ENCODE measurements around the gene CLDN22.
"Not testable (repeated sequence)": the region's sequence is repeated elsewhere in the genome, so short reads cannot be mapped to it uniquely, and the experiment has no call there.

Gene CLDN22

DNA sequence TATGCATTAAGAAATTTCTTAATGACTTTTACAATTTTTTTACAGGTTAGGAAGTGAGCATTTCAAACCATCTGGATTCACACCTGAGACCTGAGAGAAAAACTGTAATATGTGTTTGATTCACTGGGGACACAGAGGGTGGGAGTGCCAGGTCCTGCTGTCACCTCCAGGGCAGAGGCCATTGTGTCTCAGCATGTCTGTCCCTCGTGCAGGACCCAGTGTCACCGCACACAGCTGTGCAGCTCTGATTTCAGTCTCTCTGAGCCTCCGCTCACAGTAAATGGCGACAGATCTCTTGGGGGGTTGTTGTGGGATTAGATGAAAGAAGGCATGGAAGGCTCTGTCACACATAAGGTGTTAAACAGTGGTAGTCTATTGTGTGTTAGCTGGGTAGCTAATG lies 25.2 kb upstream of the CLDN22 start:
- no peak for DNase-seq

- no peak for DNase-seq
Observed at GRCh38 chr4:183344523-183345255, 24.6 kb upstream of the CLDN22 start.

GRCh38 chr4:183343730-183344129 lies 23.7 kb upstream of the CLDN22 start:
- no peak for DNase-seq

DNA sequence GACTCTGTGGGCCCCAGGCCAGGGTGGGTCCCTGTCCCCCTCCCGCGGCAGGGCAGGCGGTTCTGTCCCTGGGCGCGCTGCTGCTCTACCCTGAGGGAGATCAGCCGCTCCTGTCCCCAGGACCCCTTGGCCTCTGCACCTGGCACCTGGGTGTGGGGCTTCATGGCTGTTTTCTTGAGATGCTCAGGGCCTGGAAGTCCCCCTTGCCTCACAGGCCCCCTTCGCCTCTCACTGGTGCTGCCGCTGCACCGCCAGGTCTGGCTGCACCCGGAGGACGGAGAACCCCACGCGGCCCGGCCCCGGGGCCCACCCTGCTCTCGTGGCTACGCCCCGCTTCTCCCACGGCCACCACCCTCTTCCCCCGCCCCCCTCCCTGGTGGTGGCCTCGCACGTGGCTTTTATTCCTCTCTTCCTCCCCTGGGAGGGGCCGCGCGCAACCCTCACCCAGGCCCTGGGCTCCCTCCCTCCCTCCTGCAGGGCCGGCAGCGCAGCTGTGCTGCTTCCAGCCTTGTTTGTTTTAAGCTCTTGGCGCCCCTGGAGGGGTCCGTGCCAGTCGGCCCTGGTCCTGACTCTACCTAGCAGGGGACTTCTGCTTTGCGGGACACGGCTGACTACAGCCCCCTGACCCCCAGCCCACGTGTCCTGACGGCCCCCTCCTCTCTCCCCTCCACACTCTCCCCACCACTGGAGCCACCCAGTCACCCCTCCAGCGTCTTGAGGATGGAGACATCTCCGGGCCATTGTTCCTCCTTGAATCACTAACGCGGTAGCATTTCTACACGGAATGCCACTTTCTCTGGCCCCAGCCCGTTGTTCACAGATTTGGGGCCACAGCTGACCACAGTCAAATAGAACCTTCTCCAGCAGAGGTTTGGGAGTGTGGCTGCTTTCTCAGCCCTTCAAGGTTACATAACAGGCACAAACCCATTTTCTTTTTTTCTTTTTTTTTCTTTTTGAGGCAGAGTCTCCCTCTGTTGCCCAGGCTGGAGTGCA lies 22.8 kb upstream of the CLDN22 start:
- DNase-seq = no peak

DNA sequence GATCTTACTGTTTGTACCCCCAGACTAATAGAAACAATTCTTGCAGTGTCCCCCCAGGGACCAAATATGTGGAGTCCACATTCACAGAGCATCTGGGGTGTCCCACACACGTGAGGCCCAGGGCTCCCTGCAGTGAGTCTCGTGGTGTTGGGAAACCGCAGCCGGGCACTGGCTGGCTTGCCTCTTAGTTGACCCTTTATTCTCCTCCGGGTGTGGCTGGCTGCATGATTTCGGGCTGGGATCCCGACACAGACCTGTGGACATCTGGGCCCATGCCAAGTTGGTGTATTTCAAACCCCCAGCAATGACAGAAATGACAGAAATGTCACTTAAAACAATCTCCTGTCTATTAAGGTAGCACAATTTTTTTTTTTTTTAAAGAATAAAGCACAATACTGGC lies 17.8 kb upstream of the CLDN22 start:
- DNase-seq = no peak

GRCh38 chr4:183337349-183337748 lies 17.3 kb upstream of the CLDN22 start:
- DNase-seq = no peak

DNA sequence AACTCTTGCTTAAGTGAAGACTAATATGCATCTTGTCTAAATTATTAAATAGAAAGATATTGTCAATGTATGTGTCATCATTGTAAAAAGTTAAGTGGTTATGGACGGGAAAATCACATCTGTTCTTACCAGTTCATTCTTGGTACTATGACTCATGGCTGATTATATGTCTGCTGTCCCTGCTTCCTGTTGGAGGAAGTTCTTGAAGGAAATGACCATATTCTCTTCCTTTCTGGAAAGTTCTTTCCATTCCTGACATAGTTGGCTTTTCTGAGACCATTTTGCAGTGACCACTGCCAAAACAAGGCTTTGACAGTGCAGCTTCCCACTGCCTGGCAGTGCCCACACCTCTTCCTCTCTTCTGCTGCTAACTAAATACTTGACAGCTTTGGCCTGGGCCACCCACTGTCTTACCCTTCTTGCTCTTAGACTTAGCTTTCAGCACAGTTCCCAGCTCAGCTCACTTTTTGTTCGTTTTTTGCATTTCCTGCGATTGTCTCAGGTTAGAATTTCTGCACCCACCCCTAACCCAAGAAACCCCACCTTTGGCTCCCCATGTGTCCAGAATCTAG lies 15.4 kb upstream of the CLDN22 start:
- DNase-seq = no peak

DNA sequence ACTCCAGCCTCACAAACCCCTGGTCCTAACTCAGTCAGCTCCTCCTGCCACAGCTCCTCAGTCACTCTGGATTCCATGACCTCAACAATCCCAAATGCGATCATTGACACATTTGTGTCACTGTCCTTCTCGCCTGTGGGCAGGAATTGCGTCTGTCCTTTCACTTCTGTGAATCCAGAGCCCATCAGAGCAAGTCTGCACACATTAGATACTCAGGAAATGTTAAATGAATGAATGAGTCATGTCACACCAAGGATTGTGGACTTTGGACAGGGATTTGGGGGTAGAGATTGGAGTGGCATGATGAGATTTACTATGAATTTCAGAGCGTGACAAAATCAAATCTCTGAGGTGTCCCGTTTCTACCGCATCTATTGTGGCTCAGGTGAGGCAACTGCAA lies 13.9 kb upstream of the CLDN22 start:
- DNase-seq = no peak

DNA sequence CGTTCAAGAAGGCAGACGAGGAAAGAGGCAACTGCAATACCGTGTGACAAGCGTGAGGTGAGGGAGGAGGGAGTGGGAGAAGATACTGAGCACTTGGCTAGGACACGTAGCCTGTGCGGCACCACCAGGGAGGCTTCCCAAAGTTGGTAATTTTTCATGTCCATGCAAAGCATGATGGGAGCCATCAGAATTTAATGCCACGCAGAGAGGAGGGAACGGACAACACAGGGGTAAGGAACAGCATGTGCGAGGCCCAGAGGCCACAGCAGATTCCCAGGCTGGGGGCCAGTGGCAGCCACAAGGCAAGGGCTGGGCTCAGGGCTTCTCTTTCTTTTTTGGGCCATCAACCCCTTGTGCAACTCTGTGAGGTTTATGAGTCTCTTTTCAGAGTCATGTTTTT lies 13.1 kb upstream of the CLDN22 start:
- DNase-seq = no peak

DNA sequence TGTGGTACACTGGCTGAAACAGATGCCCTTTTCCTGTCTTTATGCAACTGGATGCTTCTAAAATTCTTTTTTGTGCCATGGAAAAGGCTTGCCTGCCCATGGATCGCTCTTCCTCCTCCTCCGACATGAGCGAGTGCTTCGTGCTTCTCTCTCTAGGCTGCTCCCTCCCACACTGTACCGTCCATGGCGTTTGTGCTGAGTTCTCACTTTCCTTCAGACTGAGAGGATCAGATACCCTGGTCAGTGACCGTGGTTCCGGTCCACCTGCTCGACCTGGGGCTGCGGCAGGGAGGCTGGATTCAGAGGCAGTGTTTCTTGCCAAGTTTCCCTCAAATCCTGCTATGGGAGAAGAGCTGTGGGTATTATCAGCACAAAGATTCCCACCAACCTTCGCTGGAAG lies 12.4 kb upstream of the CLDN22 start:
- DNase-seq = no peak

- no peak for DNase-seq
Observed at GRCh38 chr4:183330841-183331240, 10.8 kb upstream of the CLDN22 start.

- DNase-seq = no peak
Observed at GRCh38 chr4:183329954-183330742, 10.1 kb upstream of the CLDN22 start.

GRCh38 chr4:183329244-183329643 lies 9.2 kb upstream of the CLDN22 start:
- DNase-seq = no peak

DNA sequence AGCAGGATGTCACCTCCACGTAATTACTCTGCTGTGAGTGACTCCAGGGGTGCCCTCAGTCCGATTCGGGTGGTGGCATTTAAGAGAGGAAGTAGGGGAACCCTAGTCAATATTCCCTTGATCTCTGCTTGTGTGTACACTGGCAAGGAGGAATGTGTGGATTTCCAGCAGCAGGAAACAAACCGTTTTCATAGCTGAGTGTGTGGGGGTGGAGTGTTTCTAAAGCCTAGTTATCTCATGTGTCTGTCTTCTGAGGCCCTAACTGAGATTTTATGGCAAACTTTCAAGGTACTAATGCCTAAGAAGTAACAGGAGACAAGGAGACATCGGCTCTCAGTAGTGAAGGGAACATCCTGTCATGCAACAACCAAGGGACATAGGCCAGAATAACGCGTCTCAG lies 8.8 kb upstream of the CLDN22 start:
- DNase-seq = no peak

DNA sequence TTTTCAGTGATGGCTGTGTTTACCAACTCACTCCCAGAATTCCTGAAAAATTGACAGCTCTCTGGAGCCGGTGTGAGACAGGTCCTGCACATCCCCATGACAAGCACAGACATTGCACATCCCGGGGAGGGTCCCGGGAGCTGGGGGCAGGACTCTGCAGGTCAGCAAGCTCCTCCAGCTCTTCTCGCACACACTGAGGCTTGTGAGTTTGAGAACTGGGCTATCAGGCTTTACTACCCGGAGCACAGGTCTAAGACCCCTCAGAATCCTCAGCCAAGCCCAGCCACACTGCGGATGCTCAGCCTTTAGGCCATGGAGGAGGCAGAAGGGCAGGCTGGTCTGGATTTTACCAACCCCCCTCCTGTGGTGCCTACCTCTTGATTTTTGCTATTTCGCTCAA lies 7.8 kb upstream of the CLDN22 start:
- no peak for DNase-seq

- DNase-seq = no peak
Observed at GRCh38 chr4:183326853-183327252, 6.8 kb upstream of the CLDN22 start.

DNA sequence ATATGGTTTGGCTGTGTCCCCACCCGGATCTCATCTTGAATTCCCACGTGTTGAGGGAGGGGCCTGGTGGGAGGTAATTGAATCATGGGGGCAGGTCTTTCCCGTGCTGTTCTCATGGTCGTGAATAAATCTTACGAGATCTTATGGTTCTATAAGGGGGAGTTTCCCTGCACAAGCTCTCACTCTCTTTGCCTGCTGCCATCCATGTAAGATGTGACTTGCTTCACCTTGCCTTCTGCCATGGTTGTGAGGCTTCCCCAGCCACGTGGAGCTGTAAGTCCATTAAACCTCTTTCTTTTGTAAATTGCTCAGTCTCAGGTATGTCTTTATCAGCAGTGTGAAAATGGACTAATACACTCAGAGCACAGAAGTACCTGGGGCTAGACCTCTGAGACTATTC lies 6.3 kb upstream of the CLDN22 start:
- DNase-seq = not testable (repeated sequence)

DNA sequence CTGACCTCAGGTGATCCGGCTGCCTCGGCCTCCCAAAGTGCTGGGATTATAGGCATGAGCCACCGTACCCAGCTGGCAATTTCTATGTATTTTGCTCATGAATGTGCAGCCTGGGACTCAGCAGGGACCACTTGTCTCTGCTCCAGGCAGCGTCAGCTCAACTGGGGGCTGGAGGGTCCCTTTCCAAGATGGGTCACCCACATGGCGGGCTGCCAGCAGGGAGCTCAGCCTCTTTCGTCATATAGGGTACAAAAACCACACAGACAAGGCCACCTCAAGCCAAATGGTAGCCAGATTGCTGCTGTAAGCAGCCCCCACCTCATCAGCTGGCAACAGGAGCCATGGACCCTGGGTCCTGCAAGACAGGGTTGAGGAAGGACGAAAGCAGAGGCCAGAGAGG lies 4.5 kb upstream of the CLDN22 start:
- DNase-seq = no peak

GRCh38 chr4:183324056-183324455 lies 4.0 kb upstream of the CLDN22 start:
- not testable (repeated sequence) for DNase-seq

DNA sequence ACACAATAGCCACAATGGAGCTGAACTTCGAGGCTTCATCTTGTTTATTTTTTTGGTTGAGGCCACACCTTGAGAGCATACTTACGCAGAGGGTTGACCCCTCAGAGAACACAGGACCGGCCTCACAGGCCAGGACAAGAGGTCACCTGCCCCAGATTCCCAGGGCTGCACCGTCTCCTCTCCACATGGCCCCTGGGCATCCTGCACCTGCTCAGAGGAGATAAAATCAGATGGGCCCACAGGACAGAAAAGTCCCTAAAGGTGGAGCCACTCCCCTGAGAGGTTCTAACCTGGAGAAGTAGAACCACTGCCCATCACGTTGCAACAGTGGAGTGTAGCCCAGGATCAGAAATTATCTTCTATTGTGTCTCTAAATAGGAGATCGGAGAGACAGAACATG lies 3.2 kb upstream of the CLDN22 start:
- DNase-seq = no peak

- DNase-seq = no peak
Observed at GRCh38 chr4:183322326-183322725, 2.2 kb upstream of the CLDN22 start, which contains the start of gene CLDN24. Gene CLDN24 (minus strand): TSS chr4:183322426. CDS start chr4:183322426, 0 bp downstream.

- no peak for DNase-seq
Observed at GRCh38 chr4:183321516-183321915, 1.4 kb upstream of the CLDN22 start.

GRCh38 chr4:183321079-183321478 lies 1.0 kb upstream of the CLDN22 start:
- DNase-seq = no peak

All from NCI-H526 treated with DMSO at 0.1 percent for 48 hours (cell line).